Upper lobe of left lung (tissue), 6 donors: ENCODE data around the gene TUBA1C. TPM values are rescaled to one million over a fixed set of nuclear protein-coding genes. Genes with fewer than 3 reads are reported as not detected.

Experiments used
- ATAC-seq, 2 donors: fragments of 200-7000 bp; cut with Tn5 transposase; one replicate each; pipeline ENCODE4 v1.9.1; 2022; ENCODE audit warnings: mild to moderate bottlenecking in 2 of 2, moderate library complexity in 2 of 2; ENCODE audit not compliant: low FRiP score in 2 of 2
- DNase-seq, 2 donors: peaks; one replicate each; pipeline ENCODE4 v3.0.0-alpha.2; 2019 to 2020
- H3K27ac ChIP-seq, 4 donors: fragments of 200-600 bp; sonication (generic); one replicate each; pipeline ENCODE4 v1.5.1; 2016 to 2019
- H3K27me3 ChIP-seq, 4 donors: fragments of 200-600 bp; sonication (generic); one replicate each; pipeline ENCODE4 v1.5.1; 2017 to 2019
- H3K36me3 ChIP-seq, 4 donors: fragments of 200-600 bp; sonication (generic); one replicate each; pipeline ENCODE4 v1.5.1; 2016 to 2019
- H3K4me1 ChIP-seq, 4 donors: fragments of 200-600 bp; sonication (generic); one replicate each; pipeline ENCODE4 v1.5.1; 2018 to 2019
- H3K4me3 ChIP-seq, 4 donors: fragments of 200-600 bp; sonication (generic); one replicate each; pipeline ENCODE4 v1.5.1; 2017 to 2019; ENCODE audit warnings: mild to moderate bottlenecking in 2 of 4, moderate library complexity in 1 of 4
- H3K9me3 ChIP-seq, 4 donors: fragments of 200-600 bp; sonication (generic); one replicate each; pipeline ENCODE4 v1.5.1; 2018 to 2019
- CTCF ChIP-seq, 6 experiments: fragments of 450-650 bp in 4 of 6; fragments of 200-600 bp in 2 of 6; sonication (generic) in 2 of 6; IDR thresholded peaks; one replicate each; pipeline ENCODE4 v1.5.1; 2016 to 2019; ENCODE audit warnings: antibody characterized with exemption in 6 of 6
- EP300 ChIP-seq, 4 donors: sonication (generic); formaldehyde crosslinking; IDR thresholded peaks; one replicate each; pipeline ENCODE4 v1.5.1; 2017; ENCODE audit warnings: antibody characterized with exemption in 4 of 4, control low read depth in 2 of 4
- POLR2A ChIP-seq, 4 donors: fragments of 450-650 bp; IDR thresholded peaks; one replicate each; pipeline ENCODE4 v1.5.1; 2016 to 2017; ENCODE audit warnings: antibody characterized with exemption in 4 of 4, mild to moderate bottlenecking in 2 of 4
- POLR2AphosphoS5 ChIP-seq, 2 donors: sonication (generic); formaldehyde crosslinking; IDR thresholded peaks; one replicate each; pipeline ENCODE4 v1.5.1; 2017; ENCODE audit warnings: antibody characterized with exemption in 2 of 2
- WGBS, 2 donors: methylation state at CpG; one replicate each; pipeline ENCODE4 v1.1.5; 2017 to 2018; 5-methylcytosine and 5-hydroxymethylcytosine counted together
- total RNA-seq, 6 donors: library from RNA; depleted of rRNA in 4 of 6; stranded (reverse); fragments of >200 nt in 4 of 6; gene quantifications; one replicate each; pipeline versions ENCODE4 v1.1.0 to v1.2.1, GENCODE V29; 2016 to 2021
- donor health status: DM: no; HTN: no; CAD: no; lungs with moderate emphysema.
- donor health status: DM: no; HTN: yes; CAD: no; lungs with severe emphysema.

Gene TUBA1C
- total RNA-seq, 6 donors from 2014 or later = 50.3 to 375 (median 108) TPM

DNA sequence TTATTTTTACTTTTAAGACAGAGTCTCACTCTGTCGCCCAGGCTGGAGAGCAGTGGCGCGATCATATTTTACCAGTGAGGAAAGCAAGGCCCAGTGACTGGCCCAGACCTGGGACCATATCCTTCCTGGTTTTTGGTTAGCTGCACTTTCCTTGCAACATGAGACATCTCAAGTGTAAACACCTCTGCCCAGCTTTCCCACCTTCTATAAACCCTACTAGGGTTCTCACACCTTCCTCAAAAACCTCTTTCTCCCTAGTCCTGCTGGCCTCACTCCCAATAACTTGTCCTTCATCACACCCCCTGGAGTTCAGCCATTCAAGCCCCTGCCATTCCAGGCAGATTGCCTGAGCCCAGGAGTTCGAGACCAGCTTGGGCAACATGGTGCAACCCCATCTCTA lies 19.8 kb downstream of the TUBA1C start:
- H3K4me3 ChIP-seq = no peak overlapping the region
- H3K27me3 ChIP-seq = no peaks in the 10 kb centered on the region
- WGBS, 2 donors = 80 to 84% methylated on average over 4 of the region's 4 CpGs
- H3K36me3 ChIP-seq = no peaks in the 10 kb centered on the region
- ATAC-seq (no peak), DNase-seq (no peak)
- H3K4me1 ChIP-seq = peaks cover 0 to 9% (median 0%) of the 10 kb centered on the region in 4 donors
- TF ChIP-seq CTCF (IDR thresholded peaks at IDR 0.05) (no peak), EP300 (IDR thresholded peaks at IDR 0.05) (no peak), POLR2AphosphoS5 (IDR thresholded peaks at IDR 0.05) (no peak), POLR2A (IDR thresholded peaks at IDR 0.05) (no peak)
- H3K9me3 ChIP-seq = no peaks in the 10 kb centered on the region
- H3K27ac ChIP-seq = no peak overlapping the region

GRCh38 chr12:49287876-49288275 lies 23.0 kb downstream of the TUBA1C start:
- no peak overlapping the region for H3K27ac ChIP-seq
- H3K36me3 ChIP-seq = no peaks in the 10 kb centered on the region
- H3K9me3 ChIP-seq = no peaks in the 10 kb centered on the region
- H3K4me1 ChIP-seq = peaks cover 0 to 2% (median under 1%) of the 10 kb centered on the region in 4 donors
- no peak overlapping the region for H3K4me3 ChIP-seq
- TF ChIP-seq POLR2AphosphoS5 (IDR thresholded peaks at IDR 0.05) (no peak), POLR2A (IDR thresholded peaks at IDR 0.05) (no peak), CTCF (IDR thresholded peaks at IDR 0.05) (no peak), EP300 (IDR thresholded peaks at IDR 0.05) (no peak)
- 53 to 59% methylated on average over 6 of the region's 6 CpGs for WGBS, 2 donors
- ATAC-seq (no peak), DNase-seq (no peak)
- H3K27me3 ChIP-seq = no peaks in the 10 kb centered on the region

GRCh38 chr12:49288412-49288853 lies 23.6 kb downstream of the TUBA1C start:
- no peak overlapping the region for H3K27ac ChIP-seq
- ATAC-seq (peak in 1 of 2 donors; percentile 75), DNase-seq (peak in 1 of 2 donors; percentile 56)
- H3K9me3 ChIP-seq = no peaks in the 10 kb centered on the region
- TF ChIP-seq POLR2AphosphoS5 (IDR thresholded peaks at IDR 0.05) (no peak), CTCF (IDR thresholded peaks at IDR 0.05) (peak; percentile 73 to 88 (median 80)), EP300 (IDR thresholded peaks at IDR 0.05) (no peak), POLR2A (IDR thresholded peaks at IDR 0.05) (no peak)
- H3K4me3 ChIP-seq = no peak overlapping the region
- H3K4me1 ChIP-seq = peaks cover 3 to 8% (median 6%) of the 10 kb centered on the region in 4 donors
- 9 to 10% methylated on average over 11 of the region's 11 CpGs for WGBS, 2 donors
- H3K27me3 ChIP-seq = no peaks in the 10 kb centered on the region
- H3K36me3 ChIP-seq = no peaks in the 10 kb centered on the region

DNA sequence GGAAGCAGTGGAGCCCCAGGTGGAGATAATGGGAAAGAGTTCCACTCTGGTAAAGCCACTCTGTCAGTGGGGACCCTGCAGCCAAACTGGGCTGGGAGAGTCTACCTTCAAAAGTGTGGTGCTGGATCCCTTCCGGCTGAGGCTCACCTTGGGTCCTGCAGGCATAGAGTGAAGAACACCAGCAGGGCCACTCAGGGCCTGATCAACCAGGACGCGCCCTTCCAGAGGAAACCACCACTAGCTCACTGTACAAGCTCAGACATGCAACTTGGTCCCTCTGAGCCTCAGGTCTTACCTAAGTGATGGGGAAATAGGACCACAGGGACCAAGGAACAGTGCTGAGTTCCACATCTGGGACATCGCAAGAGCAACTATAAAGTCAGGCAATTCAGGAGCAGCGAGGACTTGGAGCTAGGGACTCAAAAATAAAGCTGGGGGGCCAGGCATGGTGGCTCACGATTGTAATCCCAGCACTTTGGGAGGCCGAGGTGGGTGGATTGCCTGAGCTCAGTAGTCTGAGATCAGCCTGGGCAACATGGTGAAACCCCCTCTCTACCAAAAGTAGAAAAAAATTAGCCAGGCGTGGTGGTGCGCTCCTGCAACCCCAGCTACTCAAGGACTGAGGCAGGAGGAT lies 24.2 kb downstream of the TUBA1C start:
- Histone ChIP-seq H3K27ac (no peak overlapping the region), H3K9me3 (no peaks in the 10 kb centered on the region), H3K36me3 (no peaks in the 10 kb centered on the region), H3K27me3 (no peaks in the 10 kb centered on the region), H3K4me1 (peaks cover 6 to 12% (median 8%) of the 10 kb centered on the region in 4 donors), H3K4me3 (no peak overlapping the region)
- WGBS, 2 donors = 83 to 86% methylated on average over 7 to 9 of the region's 9 CpGs
- ATAC-seq = no peak
- no peak for DNase-seq
- TF ChIP-seq POLR2AphosphoS5 (IDR thresholded peaks at IDR 0.05) = no peak
- TF ChIP-seq EP300 (IDR thresholded peaks at IDR 0.05) = no peak
- TF ChIP-seq CTCF (IDR thresholded peaks at IDR 0.05) = no peak
- TF ChIP-seq POLR2A (IDR thresholded peaks at IDR 0.05) = no peak

GRCh38 chr12:49292729-49293055 lies 27.8 kb downstream of the TUBA1C start:
- peaks cover 0 to 35% (median 27%) of the 10 kb centered on the region in 4 donors for H3K27me3 ChIP-seq
- H3K9me3 ChIP-seq = no peaks in the 10 kb centered on the region
- H3K36me3 ChIP-seq = no peaks in the 10 kb centered on the region
- H3K4me3 ChIP-seq = no peak overlapping the region
- DNase-seq (no peak), ATAC-seq (no peak)
- 65 to 74% methylated on average over 4 to 7 of the region's 7 CpGs for WGBS, 2 donors
- peaks cover 21 to 38% (median 28%) of the 10 kb centered on the region in 4 donors for H3K4me1 ChIP-seq
- peak overlapping the region in 2 of 4 donors; percentile 28 to 55 for H3K27ac ChIP-seq
- TF ChIP-seq POLR2AphosphoS5 (IDR thresholded peaks at IDR 0.05) = no peak
- no peak for TF ChIP-seq CTCF (IDR thresholded peaks at IDR 0.05)
- TF ChIP-seq EP300 (IDR thresholded peaks at IDR 0.05) = no peak
- no peak for TF ChIP-seq POLR2A (IDR thresholded peaks at IDR 0.05)
